K562 (cell line): Measurements from ENCODE around the gene NKX1-2. TPM values are rescaled to one million over a fixed set of nuclear protein-coding genes. Genes with fewer than 3 reads are reported as not detected.
A peak's percentile ranks its signal among the peaks of the same experiment; 100 is the strongest.

Source experiments
- ATAC-seq: fragments of 200-7000 bp; cut with Tn5 transposase; 3 replicates; pipeline ENCODE4 v1.9.1; 2020; ENCODE audit warnings: moderate library complexity
- BruUV-seq: library from RNA; stranded (reverse); fragments of 400-500 nt; replicated peaks from 2 replicates; lab custom pipeline; 2021; lab: Mats Ljungman, UMichigan
- CTCF ChIA-PET: fragments of 300-600 bp; formaldehyde crosslinking; extraction: SDS; loops from one replicate; lab custom pipeline; 2021; ENCODE audit warnings: low intra/inter-chr PET ratio; lab: Yijun Ruan, JAX
- POLR2A ChIA-PET: fragments of 300-600, 350-650 bp; sonication (Branson Sonifier 250); formaldehyde crosslinking; extraction: SDS; loops from one replicate; lab custom pipeline; 2021; ENCODE audit warnings: antibody characterized with exemption, inconsistent platforms; lab: Yijun Ruan, JAX
- DNase-seq, 4 experiments: peaks; one replicate each; pipeline versions ENCODE4 v3.0.0 to v3.0.0-alpha.2; 2011 to 2018; ENCODE audit warnings: low spot score in 3 of 4, mixed read lengths in 3 of 4; ENCODE audit errors: extremely low read depth in 1 of 4
- FAIRE-seq: peaks from 2 replicates; lab custom pipeline; 2011; peaks lifted over from hg19 to GRCh38; lab: Jason Lieb, UNC
- H2AFZ ChIP-seq: 2 replicates; pipeline ENCODE4 v1.6.0; 2011; ENCODE audit warnings: low read depth, low read length, control low read depth, inconsistent platforms
- H3K27ac ChIP-seq: fragments of 200-600 bp; 3 replicates; pipeline ENCODE4 v1.8.0; 2011; ENCODE audit warnings: low read depth, mild to moderate bottlenecking, control low read depth, inconsistent platforms, low read length, moderate library complexity, mixed read lengths; ENCODE audit errors: extremely low read depth
- H3K27me3 ChIP-seq, 2 experiments: fragments of 300-600 bp in 1 of 2; 2 replicates in 1 of 2; 3 replicates in 1 of 2; pipeline versions ENCODE4 v1.6.0 to v1.8.0; 2011; ENCODE audit warnings: inconsistent platforms in 2 of 2, low read length in 2 of 2, mild to moderate bottlenecking in 1 of 2, mixed read lengths in 1 of 2, moderate library complexity in 1 of 2; ENCODE audit not compliant: control insufficient read depth in 2 of 2, insufficient read depth in 2 of 2
- H3K36me3 ChIP-seq: fragments of 300-600 bp; 3 replicates; pipeline ENCODE4 v1.8.0; 2011; ENCODE audit warnings: mild to moderate bottlenecking, low read length, inconsistent platforms; ENCODE audit not compliant: control insufficient read depth, insufficient read depth
- H3K4me1 ChIP-seq, 2 experiments: fragments of 200-600 bp in 1 of 2; replicated peaks in 1 of 2; 2 replicates in 1 of 2; 3 replicates in 1 of 2; pipeline versions ENCODE4 v1.5.1 to v1.8.0; 2011; ENCODE audit warnings: inconsistent platforms in 2 of 2, low read length in 2 of 2, mild to moderate bottlenecking in 1 of 2, mixed read lengths in 1 of 2, moderate library complexity in 1 of 2; ENCODE audit not compliant: control insufficient read depth in 2 of 2, insufficient read depth in 2 of 2
- H3K4me2 ChIP-seq: 2 replicates; pipeline ENCODE4 v1.6.1; 2011; ENCODE audit warnings: low read length, control low read depth, inconsistent platforms, mixed read lengths; ENCODE audit not compliant: insufficient read depth
- H3K4me3 ChIP-seq: fragments of 200-600 bp; sonication (generic), shearing (Covaris generic); 2 replicates; pipeline ENCODE4 v1.5.1; 2016; ENCODE audit warnings: control low read depth, inconsistent platforms
- H3K79me2 ChIP-seq: fragments of 200-600 bp; 3 replicates; pipeline ENCODE4 v1.8.0; 2011; ENCODE audit warnings: low read length, inconsistent platforms; ENCODE audit not compliant: control insufficient read depth, insufficient read depth
- H3K9ac ChIP-seq, 2 experiments: 2 replicates each; pipeline versions ENCODE4 v1.6.0 to v1.6.1; 2011; ENCODE audit warnings: low read depth in 2 of 2, low read length in 2 of 2, control low read depth in 1 of 2, inconsistent platforms in 1 of 2, mild to moderate bottlenecking in 1 of 2, mixed read lengths in 1 of 2; ENCODE audit not compliant: insufficient read depth in 1 of 2
- H3K9me1 ChIP-seq: one replicate; pipeline ENCODE4 v1.6.0; 2011; ENCODE audit warnings: inconsistent platforms, mild to moderate bottlenecking, low read length, moderate library complexity; ENCODE audit not compliant: control insufficient read depth, insufficient read depth
- H3K9me3 ChIP-seq: replicated peaks from 2 replicates; pipeline ENCODE4 v1.5.1; 2011; ENCODE audit warnings: low read depth, low read length, inconsistent platforms; ENCODE audit not compliant: control insufficient read depth, insufficient read depth
- H4K20me1 ChIP-seq: replicated peaks from 2 replicates; pipeline ENCODE4 v1.6.1; 2011; ENCODE audit warnings: low read length, inconsistent platforms, mixed read lengths; ENCODE audit not compliant: control insufficient read depth, insufficient read depth
- ARNT ChIP-seq, 2 experiments: fragments of 450-650 bp; IDR thresholded peaks; 2 replicates each; pipeline ENCODE4 v1.6.1; 2016; ENCODE audit warnings: mild to moderate bottlenecking in 1 of 2
- BMI1 ChIP-seq: fragments of 150-350 bp; IDR thresholded peaks from 2 replicates; pipeline ENCODE4 v1.6.1; 2014; ENCODE audit warnings: low read length
- ESRRB ChIP-seq: fragments of 250-450 bp; sonication (Bioruptor Pico); IDR thresholded peaks from 2 replicates; pipeline ENCODE4 v1.5.0; 2020; ENCODE audit warnings: mild to moderate bottlenecking, moderate library complexity, borderline replicate concordance
- FOXJ2 ChIP-seq: fragments of 200-800 bp; sonication (Bioruptor generic); IDR thresholded peaks from 2 replicates; pipeline ENCODE4 v1.6.1; 2016; ENCODE audit warnings: missing genetic modification characterization, missing compliant biosample characterization
- FOXJ3 ChIP-seq: sonication (generic); formaldehyde crosslinking; IDR thresholded peaks from 2 replicates; pipeline ENCODE4 v1.4.0; 2020; ENCODE audit warnings: mild to moderate bottlenecking, missing genetic modification reagents
- JUND ChIP-seq, 2 experiments: IDR thresholded peaks; 2 replicates in 1 of 2; 3 replicates in 1 of 2; pipeline ENCODE4 v1.6.1; 2011; ENCODE audit warnings: borderline replicate concordance in 2 of 2, low read depth in 2 of 2, low read length in 2 of 2, improper control_type of control experiment in 1 of 2, missing biosample characterization in 1 of 2, missing genetic modification characterization in 1 of 2, missing genetic modification reagents in 1 of 2
- MAFK ChIP-seq: IDR thresholded peaks from 2 replicates; pipeline ENCODE4 v1.6.1; 2011; ENCODE audit warnings: low read length, improper control_type of control experiment
- PHB ChIP-seq: fragments of 250-450 bp; sonication (Bioruptor Pico); IDR thresholded peaks from 2 replicates; pipeline ENCODE4 v1.5.0; 2021
- PYGO2 ChIP-seq: fragments of 450-650 bp; IDR thresholded peaks from 2 replicates; pipeline ENCODE4 v1.6.1; 2016; ENCODE audit warnings: mild to moderate bottlenecking, missing genetic modification characterization, moderate library complexity, missing compliant biosample characterization
- STAG1 ChIP-seq: sonication (generic); formaldehyde crosslinking; IDR thresholded peaks from 2 replicates; pipeline ENCODE4 v1.5.0; 2020; ENCODE audit warnings: missing genetic modification reagents, borderline replicate concordance
- ZFP1 ChIP-seq: fragments of 450-650 bp; formaldehyde crosslinking; IDR thresholded peaks from 2 replicates; pipeline ENCODE4 v1.4.0; 2020; ENCODE audit warnings: mild to moderate bottlenecking, mixed read lengths
- ZNF644 ChIP-seq: fragments of 200-800 bp; sonication (Bioruptor generic); IDR thresholded peaks from 2 replicates; pipeline ENCODE4 v1.6.1; 2016; ENCODE audit warnings: low read depth, missing genetic modification characterization, missing compliant biosample characterization
- ZNF668 ChIP-seq: fragments of 250-450 bp; sonication (Bioruptor Pico); IDR thresholded peaks from 2 replicates; pipeline ENCODE4 v1.8.0; 2022; ENCODE audit warnings: mild to moderate bottlenecking, inconsistent platforms
- ZNF699 ChIP-seq: fragments of 250-450 bp; sonication (Bioruptor Pico); IDR thresholded peaks from 2 replicates; pipeline ENCODE4 v1.8.0; 2021; ENCODE audit warnings: mild to moderate bottlenecking, moderate library complexity; ENCODE audit not compliant: insufficient replicate concordance
- WGBS: fragments of 100-300 bp; shearing (Covaris generic); methylation state at CpG from one replicate; pipeline ENCODE4 v1.1.6; 2016; ENCODE audit warnings: low coverage, mixed read lengths; ENCODE audit not compliant: insufficient coverage; ENCODE audit errors: missing lambda C conversion rate; 5-methylcytosine and 5-hydroxymethylcytosine counted together
- in situ Hi-C: fragments of 300-500 bp; cut with MboI; formaldehyde crosslinking; loops from 4 replicates; pipeline ENCODE4 v1.15.0; 2018; ENCODE audit warnings: inconsistent platforms, mixed read lengths
- intact Hi-C: fragments of 100-400 bp; cut with micrococcal nuclease; formaldehyde crosslinking; loops from 2 replicates; pipeline ENCODE4 v1.14.2; 2022
- polyA plus RNA-seq, 8 experiments: library from polyadenylated mRNA; depleted of rRNA in 4 of 8; stranded (reverse) in 5 of 8; unstranded in 3 of 8; fragments of >200 nt; fragmentation: Nextera tagmentation in 2 of 8; fragmentation: Illumina TruSeq in 1 of 8; extraction: Ambion mirVana in 2 of 8; extraction: Trizol in 1 of 8; gene quantifications; 2 replicates each; pipeline versions ENCODE4 v1.2.1 to v1.2.3, GENCODE V29; 2011 to 2014; ENCODE audit warnings: inconsistent platforms in 1 of 8, missing spikeins in 1 of 8
- total RNA-seq, 7 experiments: library from RNA; depleted of rRNA in 6 of 7; stranded (reverse); fragments of >200 nt in 6 of 7; fragmentation: Illumina TruSeq in 2 of 7; extraction: Trizol in 2 of 7; gene quantifications; 2 replicates each; pipeline versions ENCODE4 v1.2.1 to v1.2.3, GENCODE V29; 2011 to 2021; ENCODE audit warnings: low replicate concordance in 1 of 7
- TF ChIP-seq, protein P1 (sequence below): fragments of 250-450 bp; sonication (Bioruptor Pico); IDR thresholded peaks from 2 replicates; pipeline ENCODE4 v1.8.0; 2022; ENCODE audit warnings: inconsistent platforms, mild to moderate bottlenecking, moderate library complexity, borderline replicate concordance
- TF ChIP-seq, protein P2 (sequence below): fragments of 450-650 bp; conservative IDR thresholded peaks from 2 replicates; pipeline ENCODE4 v1.6.1; 2016; ENCODE audit warnings: missing genetic modification characterization, low read depth, mild to moderate bottlenecking, missing compliant biosample characterization, moderate library complexity

Gene NKX1-2
- total and polyA plus RNA-seq, 9 of the 15 experiments (the other 6 are each of a cell fraction or from before 2014, with no cell fraction given), result not detected

DNA sequence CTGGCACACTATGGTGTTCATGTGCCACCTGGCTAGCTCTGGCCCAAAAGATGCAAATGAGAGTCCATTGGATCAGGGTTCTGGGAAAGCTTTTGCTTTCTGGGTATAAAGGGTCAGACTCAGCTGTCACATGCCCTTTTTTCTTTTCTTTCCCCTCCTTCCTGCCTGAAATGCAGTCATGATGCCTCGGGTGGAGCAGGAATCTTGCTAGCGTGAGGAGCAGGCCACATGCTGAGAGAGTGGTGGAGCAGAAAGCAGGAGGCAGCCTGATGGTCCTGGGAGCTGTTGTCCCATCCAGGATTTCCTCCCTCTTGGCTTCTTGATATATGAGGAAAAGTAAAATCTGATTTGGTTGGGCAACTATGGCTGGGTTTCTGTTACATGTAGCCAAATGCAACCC is 9.1 kb upstream of the NKX1-2 start (continued):
- TF ChIP-seq, protein P1, sequence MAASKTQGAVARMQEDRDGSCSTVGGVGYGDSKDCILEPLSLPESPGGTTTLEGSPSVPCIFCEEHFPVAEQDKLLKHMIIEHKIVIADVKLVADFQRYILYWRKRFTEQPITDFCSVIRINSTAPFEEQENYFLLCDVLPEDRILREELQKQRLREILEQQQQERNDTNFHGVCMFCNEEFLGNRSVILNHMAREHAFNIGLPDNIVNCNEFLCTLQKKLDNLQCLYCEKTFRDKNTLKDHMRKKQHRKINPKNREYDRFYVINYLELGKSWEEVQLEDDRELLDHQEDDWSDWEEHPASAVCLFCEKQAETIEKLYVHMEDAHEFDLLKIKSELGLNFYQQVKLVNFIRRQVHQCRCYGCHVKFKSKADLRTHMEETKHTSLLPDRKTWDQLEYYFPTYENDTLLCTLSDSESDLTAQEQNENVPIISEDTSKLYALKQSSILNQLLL (CRISPR knock-in tag), result no peak
- TF ChIP-seq FOXJ2, result no peak
- no peak for TF ChIP-seq ZNF699 (CRISPR knock-in tag)
- no peak for TF ChIP-seq STAG1 (CRISPR knock-in tag)
- TF ChIP-seq ESRRB, result no peak
- TF ChIP-seq, protein P2, sequence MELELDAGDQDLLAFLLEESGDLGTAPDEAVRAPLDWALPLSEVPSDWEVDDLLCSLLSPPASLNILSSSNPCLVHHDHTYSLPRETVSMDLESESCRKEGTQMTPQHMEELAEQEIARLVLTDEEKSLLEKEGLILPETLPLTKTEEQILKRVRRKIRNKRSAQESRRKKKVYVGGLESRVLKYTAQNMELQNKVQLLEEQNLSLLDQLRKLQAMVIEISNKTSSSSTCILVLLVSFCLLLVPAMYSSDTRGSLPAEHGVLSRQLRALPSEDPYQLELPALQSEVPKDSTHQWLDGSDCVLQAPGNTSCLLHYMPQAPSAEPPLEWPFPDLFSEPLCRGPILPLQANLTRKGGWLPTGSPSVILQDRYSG (tag), result no peak

DNA sequence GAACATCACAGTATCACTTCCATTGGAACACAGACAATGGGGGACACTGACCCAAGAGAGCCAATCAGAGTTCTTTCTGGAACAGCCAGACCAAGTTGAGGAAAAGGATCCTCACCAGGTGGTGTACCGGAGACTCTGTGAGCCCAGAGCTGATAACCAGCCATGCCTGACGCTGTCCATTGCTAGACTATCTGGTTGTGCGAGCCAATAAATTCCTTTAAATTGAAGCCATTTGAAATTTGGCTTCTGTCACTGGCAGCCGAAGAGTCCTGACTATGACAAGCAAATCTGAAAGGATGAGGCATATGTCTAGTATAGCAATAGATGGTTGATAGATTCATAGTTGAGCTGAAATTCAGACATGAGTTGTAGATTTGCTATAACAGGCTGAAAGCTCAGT is 8.6 kb upstream of the NKX1-2 start:
- no peak overlapping the region for H3K4me2 ChIP-seq
- no peak for ATAC-seq
- H3K4me3 ChIP-seq, result no peak overlapping the region
- intact Hi-C loops, result no loop called here
- POLR2A ChIA-PET, result no interaction called here
- BruUV-seq, result no TSS peak
- peaks cover 10 to 14% of the 10 kb centered on the region in 2 experiments; a peak in 4 of 5 replicates for H3K4me1 ChIP-seq
- H3K9me1 ChIP-seq, result no peaks in the 10 kb centered on the region
- 29% methylated on average over 4 of the region's 4 CpGs for WGBS
- no peak overlapping the region for H3K9ac ChIP-seq
- peak; percentile 46 for FAIRE-seq
- in situ Hi-C loops, result no loop called here
- no peak overlapping the region for H3K27ac ChIP-seq
- no peaks in the 10 kb centered on the region for H3K36me3 ChIP-seq
- TF ChIP-seq PYGO2 (no peak), ARNT (IDR thresholded peaks at IDR 0.05) (no peak), MAFK (no peak), ZFP1 (CRISPR knock-in tag) (no peak), PHB (CRISPR knock-in tag) (no peak), ZNF668 (CRISPR knock-in tag) (no peak), BMI1 (no peak), FOXJ3 (CRISPR knock-in tag) (no peak), JUND (IDR thresholded peaks at IDR 0.05; ENCODE audit: borderline replicate concordance, low read depth, low read length) (no peak), JUND (tag; IDR thresholded peaks at IDR 0.05; ENCODE audit: borderline replicate concordance, low read depth, low read length) (no peak), ZNF644 (tag) (no peak)
- no peak overlapping the region for H2AFZ ChIP-seq
- no peaks in the 10 kb centered on the region for H3K27me3 ChIP-seq
- no peaks in the 10 kb centered on the region for H3K9me3 ChIP-seq
- H3K79me2 ChIP-seq, result peaks cover 5% of the 10 kb centered on the region; the same call in 1 of the 3 replicates
- CTCF ChIA-PET, result no interaction called here
- DNase-seq, result no peak
- no peaks in the 10 kb centered on the region for H4K20me1 ChIP-seq
